CD4-positive, alpha-beta T cell treated with Interleukin-1 beta for 1 hour (primary cell): ENCODE measurements around the gene GCM1.

Source experiments
- DNase-seq, 2 donors: peaks; one replicate each; pipeline ENCODE4 v3.0.0-alpha.2; 2020 to 2022

Gene GCM1

GRCh38 chr6:53103993-53104675 lies 44.5 kb downstream of the GCM1 start:
- no peak for DNase-seq

- DNase-seq: no peak
Measured at GRCh38 chr6:53101006-53101405, 47.6 kb downstream of the GCM1 start.

GRCh38 chr6:53100561-53100960 lies 48.1 kb downstream of the GCM1 start:
- no peak for DNase-seq

GRCh38 chr6:53095716-53096115 lies 52.9 kb downstream of the GCM1 start:
- DNase-seq: no peak

GRCh38 chr6:53095270-53095669 lies 53.4 kb downstream of the GCM1 start:
- no peak for DNase-seq

- no peak for DNase-seq
Measured at GRCh38 chr6:53090576-53090975, 58.1 kb downstream of the GCM1 start.

- no peak for DNase-seq
Measured at GRCh38 chr6:53089948-53090347, 58.7 kb downstream of the GCM1 start.

GRCh38 chr6:53086302-53086701 lies 62.3 kb downstream of the GCM1 start:
- DNase-seq: no peak

- DNase-seq: no peak
Measured at GRCh38 chr6:53080813-53081212, 67.8 kb downstream of the GCM1 start.
